ACC112 (cell line): Measurements from ENCODE around the gene AGMO.

Experiments used
- H2AFZ ChIP-seq: fragments of 200-600 bp; sonication (generic); one replicate; pipeline ENCODE4 v1.6.0; 2017; ENCODE audit warnings: antibody characterized with exemption, low read length; ENCODE audit not compliant: unreplicated experiment
- H3K27ac ChIP-seq: fragments of 200-600 bp; sonication (generic); 2 replicates; pipeline ENCODE4 v1.5.1; 2014; ENCODE audit warnings: low read depth, mild to moderate bottlenecking, antibody characterized with exemption, low read length, moderate library complexity
- H3K27me3 ChIP-seq: fragments of 200-600 bp; sonication (generic); 2 replicates; pipeline ENCODE4 v1.6.1; 2014; ENCODE audit warnings: mild to moderate bottlenecking, antibody characterized with exemption, low read length, moderate library complexity, mixed read lengths; ENCODE audit not compliant: insufficient read depth
- H3K36me3 ChIP-seq: fragments of 200-600 bp; sonication (generic); 2 replicates; pipeline ENCODE4 v1.6.1; 2016; ENCODE audit warnings: mild to moderate bottlenecking, antibody characterized with exemption, low read length, moderate library complexity, mixed read lengths; ENCODE audit not compliant: insufficient read depth
- H3K4me1 ChIP-seq: fragments of 200-600 bp; sonication (generic); one replicate; pipeline ENCODE4 v1.6.1; 2016; ENCODE audit warnings: low read length, mixed read lengths; ENCODE audit not compliant: insufficient read depth, unreplicated experiment, control insufficient read depth
- H3K4me3 ChIP-seq: fragments of 200-600 bp; sonication (generic); 2 replicates; pipeline ENCODE4 v1.5.1; 2014; ENCODE audit warnings: mild to moderate bottlenecking, low read depth, low read length
- H3K79me2 ChIP-seq: fragments of 200-600 bp; sonication (generic); one replicate; pipeline ENCODE4 v1.6.0; 2016; ENCODE audit warnings: low read length; ENCODE audit not compliant: control insufficient read depth, unreplicated experiment, insufficient read depth

AGMO gene

DNA sequence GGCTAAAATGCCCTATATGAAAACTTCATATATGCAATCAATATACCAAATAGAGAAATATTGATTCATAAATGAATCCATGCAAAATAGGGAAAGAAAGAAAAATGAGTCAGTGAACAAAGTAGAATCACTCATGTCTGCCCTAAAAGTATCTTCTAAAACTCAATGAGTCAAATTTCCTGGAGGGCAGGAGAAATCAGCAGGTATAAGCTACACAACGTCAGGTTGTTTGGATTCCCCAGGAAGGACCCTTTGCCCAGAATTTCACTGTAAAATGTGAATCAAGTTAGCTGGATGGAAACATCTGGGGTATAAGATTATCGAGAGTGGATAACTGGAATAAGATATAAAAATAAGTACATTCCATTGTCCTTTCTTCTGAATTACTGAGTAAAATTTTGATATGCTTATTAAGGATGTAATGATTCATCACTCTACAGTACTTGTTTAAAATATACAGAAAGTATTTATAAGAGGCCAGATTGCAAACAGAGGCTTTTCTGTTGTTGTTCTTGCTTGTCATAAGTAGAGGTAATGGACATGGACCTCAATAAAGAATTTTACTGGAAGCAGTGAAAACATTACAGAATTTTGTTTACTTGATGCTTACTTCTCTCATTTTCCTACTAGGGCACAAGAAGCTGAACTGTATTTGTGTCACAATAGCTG lies 99.0 kb downstream of the AGMO start:
- peak overlapping the region; percentile 64 for H3K4me3 ChIP-seq
- no peaks in the 10 kb centered on the region for H3K36me3 ChIP-seq
- H3K27ac ChIP-seq = peak overlapping the region; percentile 84
- H2AFZ ChIP-seq = peak overlapping the region; percentile 46
- H3K79me2 ChIP-seq = no peaks in the 10 kb centered on the region
- H3K27me3 ChIP-seq = no peaks in the 10 kb centered on the region
- H3K4me1 ChIP-seq = peaks cover 59% of the 10 kb centered on the region

DNA sequence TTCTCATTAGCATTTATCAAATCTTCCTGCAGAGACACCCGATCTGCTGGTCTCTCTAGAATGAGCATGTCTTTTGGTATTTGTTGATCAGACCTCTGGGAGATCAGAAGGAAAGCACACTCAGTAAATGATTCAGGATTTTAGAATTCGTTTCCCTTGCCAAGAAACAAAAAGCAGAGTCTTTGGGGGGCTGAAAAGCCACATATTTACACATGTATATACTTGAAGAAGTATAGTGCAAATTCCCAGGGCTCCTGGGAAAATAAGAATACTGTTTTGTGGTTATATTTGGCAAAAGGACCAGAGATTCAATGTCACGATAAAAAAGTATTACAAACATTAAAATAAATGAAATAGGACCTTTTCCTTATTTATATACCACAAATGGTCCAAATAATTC lies 100.2 kb downstream of the AGMO start:
- Histone ChIP-seq H2AFZ (no peak overlapping the region), H3K4me1 (peaks cover 72% of the 10 kb centered on the region), H3K36me3 (no peaks in the 10 kb centered on the region), H3K4me3 (no peak overlapping the region), H3K79me2 (no peaks in the 10 kb centered on the region), H3K27me3 (no peaks in the 10 kb centered on the region), H3K27ac (peak overlapping the region; percentile 84)

DNA sequence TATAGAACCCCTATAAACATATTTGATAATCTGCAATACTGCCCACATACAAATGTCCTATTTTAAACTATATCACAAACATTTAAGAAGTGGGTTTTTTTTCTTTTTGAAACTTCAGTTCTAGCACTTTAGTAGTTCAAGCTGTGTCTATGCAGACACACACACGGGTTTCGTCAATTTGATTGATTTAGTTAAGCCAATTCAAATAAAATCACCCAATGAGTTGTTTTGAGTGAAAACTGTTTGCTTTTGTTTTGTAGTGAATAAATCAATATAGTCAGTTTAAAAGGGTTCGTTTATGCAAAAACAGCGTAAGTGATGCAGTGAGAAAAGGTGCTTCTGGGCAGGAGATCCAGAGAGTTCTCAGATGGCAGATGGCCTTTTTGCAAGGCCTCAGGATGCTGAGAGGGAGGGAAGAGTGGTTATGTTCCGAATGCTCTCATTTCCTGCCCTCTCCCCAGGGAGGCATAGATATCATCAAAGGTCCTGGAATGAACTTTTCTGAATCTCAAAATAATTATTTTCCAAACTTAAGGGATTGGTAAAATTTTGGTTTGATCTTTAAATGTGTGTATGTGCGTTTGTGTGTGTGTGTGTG lies 102.7 kb downstream of the AGMO start:
- Histone ChIP-seq H3K4me1 (peaks cover 64% of the 10 kb centered on the region), H3K4me3 (peak overlapping the region; percentile 14; the same call in 1 of the 2 replicates), H3K27ac (peak overlapping the region; percentile 48), H3K36me3 (no peaks in the 10 kb centered on the region), H2AFZ (no peak overlapping the region), H3K79me2 (no peaks in the 10 kb centered on the region), H3K27me3 (no peaks in the 10 kb centered on the region)

GRCh38 chr7:15457990-15458955 lies 103.5 kb downstream of the AGMO start:
- Histone ChIP-seq H3K79me2 (no peaks in the 10 kb centered on the region), H3K27ac (no peak overlapping the region), H2AFZ (peak overlapping the region; percentile 82), H3K36me3 (no peaks in the 10 kb centered on the region), H3K27me3 (no peaks in the 10 kb centered on the region), H3K4me1 (peaks cover 55% of the 10 kb centered on the region), H3K4me3 (no peak overlapping the region)

DNA sequence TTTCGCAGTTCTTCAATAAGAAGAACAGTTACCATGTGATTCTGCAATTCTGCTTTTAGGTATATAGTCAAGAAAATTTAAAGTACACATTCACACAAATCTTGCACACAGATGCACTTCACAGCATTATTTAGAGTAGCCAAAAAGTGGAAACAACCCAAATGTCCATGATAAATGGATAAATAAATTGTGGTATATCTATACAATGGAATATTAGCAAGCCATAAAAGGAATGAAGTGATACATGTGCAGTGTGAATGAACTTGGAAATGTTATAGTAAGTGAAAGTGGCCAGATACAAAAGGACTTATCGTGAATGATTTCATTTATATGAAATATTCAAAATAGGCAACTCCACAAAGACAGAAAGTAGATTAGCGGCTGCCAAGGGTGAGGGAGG lies 109.1 kb downstream of the AGMO start:
- H3K4me1 ChIP-seq = peaks cover 13% of the 10 kb centered on the region
- no peaks in the 10 kb centered on the region for H3K27me3 ChIP-seq
- no peaks in the 10 kb centered on the region for H3K36me3 ChIP-seq

DNA sequence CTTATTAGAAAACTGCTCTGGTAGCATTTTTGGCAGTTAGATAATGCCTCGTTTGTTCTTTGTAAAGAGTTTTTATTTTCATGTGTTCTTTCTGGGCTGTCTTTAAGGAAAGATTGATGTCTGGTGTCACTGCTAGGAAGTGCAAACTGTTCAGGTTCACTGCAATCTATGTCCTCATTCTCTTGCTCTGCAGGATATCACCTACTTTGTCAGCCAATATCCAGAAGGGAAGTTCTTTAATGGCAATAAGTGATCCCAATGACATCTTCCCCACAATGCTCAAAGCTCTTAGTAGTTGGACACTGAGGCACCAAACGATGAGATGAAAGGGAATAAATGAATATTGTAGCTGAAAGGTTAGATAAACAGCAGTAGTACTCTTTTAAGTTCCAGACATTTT lies 115.1 kb downstream of the AGMO start:
- no peak overlapping the region for H3K4me3 ChIP-seq
- H3K27me3 ChIP-seq = no peaks in the 10 kb centered on the region
- no peak overlapping the region for H2AFZ ChIP-seq
- no peaks in the 10 kb centered on the region for H3K4me1 ChIP-seq
- no peaks in the 10 kb centered on the region for H3K79me2 ChIP-seq
- no peak overlapping the region for H3K27ac ChIP-seq
- no peaks in the 10 kb centered on the region for H3K36me3 ChIP-seq

More for the DNA sequence above, 109.1 kb downstream of the AGMO start:
- Histone ChIP-seq H3K79me2 (no peaks in the 10 kb centered on the region), H3K4me3 (no peak overlapping the region), H2AFZ (no peak overlapping the region), H3K27ac (no peak overlapping the region)

- no peaks in the 10 kb centered on the region for H3K27me3 ChIP-seq
- no peaks in the 10 kb centered on the region for H3K4me1 ChIP-seq
- no peaks in the 10 kb centered on the region for H3K36me3 ChIP-seq
- H3K79me2 ChIP-seq = no peaks in the 10 kb centered on the region
- H3K27ac ChIP-seq = no peak overlapping the region
- H2AFZ ChIP-seq = no peak overlapping the region
- H3K4me3 ChIP-seq = no peak overlapping the region
These were observed 115.5 kb downstream of the AGMO start for GRCh38 chr7:15446280-15446679.

DNA sequence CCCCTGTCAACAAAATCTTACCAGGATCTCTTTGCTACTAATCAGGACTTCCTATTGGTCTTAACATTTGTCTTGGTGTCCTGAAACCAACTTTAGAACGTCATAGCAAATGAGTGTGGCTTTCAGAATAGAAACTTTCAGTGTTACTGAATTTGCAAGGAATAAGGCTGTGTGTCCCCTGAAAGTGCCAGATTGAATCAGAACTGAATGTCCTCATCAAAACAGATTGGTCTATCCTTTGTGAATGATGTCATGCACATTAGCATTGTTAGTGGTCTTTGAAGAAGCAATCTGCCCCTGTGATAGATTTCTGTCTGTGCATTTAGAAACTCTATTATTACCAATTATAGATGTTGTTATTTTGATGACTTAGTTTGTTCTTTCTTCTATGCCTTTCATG lies 119.9 kb downstream of the AGMO start:
- Histone ChIP-seq H3K36me3 (no peaks in the 10 kb centered on the region), H3K4me1 (no peaks in the 10 kb centered on the region), H3K79me2 (no peaks in the 10 kb centered on the region), H3K4me3 (no peak overlapping the region), H3K27ac (no peak overlapping the region), H2AFZ (no peak overlapping the region), H3K27me3 (no peaks in the 10 kb centered on the region)

DNA sequence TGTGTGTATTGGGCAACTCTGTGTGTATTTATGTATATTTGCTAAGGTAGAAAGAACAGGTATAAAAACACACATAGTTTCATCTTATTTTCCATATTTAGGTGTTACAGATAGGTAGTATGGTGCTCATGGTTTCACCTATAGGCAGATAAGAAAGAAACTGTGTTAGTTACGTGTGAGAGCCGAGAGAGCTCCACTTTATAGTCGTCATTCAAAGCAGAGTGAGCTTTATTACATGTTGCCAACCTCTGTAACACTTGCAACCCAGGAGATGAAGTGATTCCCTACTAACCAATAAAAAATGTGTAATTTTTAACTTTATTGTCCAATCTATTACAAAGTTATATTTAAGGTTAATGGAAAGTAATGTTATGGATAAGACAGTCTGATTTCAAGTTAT lies 121.3 kb downstream of the AGMO start:
- no peak overlapping the region for H2AFZ ChIP-seq
- no peaks in the 10 kb centered on the region for H3K4me1 ChIP-seq
- no peaks in the 10 kb centered on the region for H3K27me3 ChIP-seq
- no peak overlapping the region for H3K4me3 ChIP-seq
- no peaks in the 10 kb centered on the region for H3K79me2 ChIP-seq
- no peak overlapping the region for H3K27ac ChIP-seq
- no peaks in the 10 kb centered on the region for H3K36me3 ChIP-seq

- Histone ChIP-seq H3K79me2 (no peaks in the 10 kb centered on the region), H3K27ac (no peak overlapping the region), H3K27me3 (no peaks in the 10 kb centered on the region), H3K4me1 (no peaks in the 10 kb centered on the region), H3K4me3 (no peak overlapping the region), H3K36me3 (no peaks in the 10 kb centered on the region), H2AFZ (no peak overlapping the region)
These were observed 122.0 kb downstream of the AGMO start for GRCh38 chr7:15439853-15440252.
